NCI-H2227 treated with DMSO at 0.1 percent for 48 hours (cell line): ENCODE results near the gene AIPL1.
"Not testable (repeated sequence)": the region's sequence is repeated elsewhere in the genome, so short reads cannot be mapped to it uniquely, and the experiment has no call there.

Experiments used
- DNase-seq: peaks from one replicate; lab custom pipeline; 2025; lab: John Stamatoyannopoulos, UW

AIPL1 gene, protein sequence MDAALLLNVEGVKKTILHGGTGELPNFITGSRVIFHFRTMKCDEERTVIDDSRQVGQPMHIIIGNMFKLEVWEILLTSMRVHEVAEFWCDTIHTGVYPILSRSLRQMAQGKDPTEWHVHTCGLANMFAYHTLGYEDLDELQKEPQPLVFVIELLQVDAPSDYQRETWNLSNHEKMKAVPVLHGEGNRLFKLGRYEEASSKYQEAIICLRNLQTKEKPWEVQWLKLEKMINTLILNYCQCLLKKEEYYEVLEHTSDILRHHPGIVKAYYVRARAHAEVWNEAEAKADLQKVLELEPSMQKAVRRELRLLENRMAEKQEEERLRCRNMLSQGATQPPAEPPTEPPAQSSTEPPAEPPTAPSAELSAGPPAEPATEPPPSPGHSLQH

DNA sequence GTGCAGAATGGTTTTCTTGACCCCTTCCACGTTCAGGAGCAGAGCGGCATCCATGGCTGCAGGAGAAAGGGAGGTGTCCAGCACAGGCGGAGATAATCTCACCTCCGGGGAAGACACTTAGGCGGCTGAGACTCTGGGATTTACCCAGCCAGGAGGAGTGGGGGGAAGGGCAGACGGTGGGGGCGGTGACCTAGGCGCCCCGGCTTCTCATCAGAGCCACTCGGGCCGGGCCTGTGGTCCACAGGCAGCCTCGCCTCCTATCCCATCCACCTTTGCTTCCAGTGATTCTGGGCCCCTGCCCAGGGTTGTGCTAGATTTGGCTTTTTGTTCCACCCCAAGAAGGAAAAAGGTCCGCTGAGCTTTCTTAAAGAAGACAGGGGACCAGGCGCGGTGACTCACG lies at the start of gene AIPL1:
Gene AIPL1 (minus strand): TSS at position 71 of the 400 bp plus-strand sequence. CDS start 17 bp downstream, at position 54.
- no peak for DNase-seq

DNA sequence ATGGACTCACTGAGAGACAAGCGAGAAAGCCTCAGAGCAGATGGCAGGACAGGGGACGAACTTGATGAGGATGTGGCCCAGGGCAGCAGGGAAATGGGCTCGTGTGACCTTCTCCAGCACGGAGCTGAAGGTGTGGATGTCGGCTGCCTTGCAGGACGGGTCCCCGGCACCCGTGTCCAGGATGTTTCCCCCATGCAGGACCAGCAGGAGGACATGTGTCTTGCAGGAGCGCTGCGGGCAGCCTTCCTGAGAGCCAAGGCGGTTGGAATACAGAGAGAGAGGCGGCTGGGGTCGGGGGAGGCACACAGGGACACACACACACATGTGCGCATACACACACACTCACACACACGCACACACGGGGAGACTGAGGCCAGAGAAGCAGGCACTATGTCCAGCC lies 48.6 kb upstream of the AIPL1 start:
- no peak for DNase-seq

DNA sequence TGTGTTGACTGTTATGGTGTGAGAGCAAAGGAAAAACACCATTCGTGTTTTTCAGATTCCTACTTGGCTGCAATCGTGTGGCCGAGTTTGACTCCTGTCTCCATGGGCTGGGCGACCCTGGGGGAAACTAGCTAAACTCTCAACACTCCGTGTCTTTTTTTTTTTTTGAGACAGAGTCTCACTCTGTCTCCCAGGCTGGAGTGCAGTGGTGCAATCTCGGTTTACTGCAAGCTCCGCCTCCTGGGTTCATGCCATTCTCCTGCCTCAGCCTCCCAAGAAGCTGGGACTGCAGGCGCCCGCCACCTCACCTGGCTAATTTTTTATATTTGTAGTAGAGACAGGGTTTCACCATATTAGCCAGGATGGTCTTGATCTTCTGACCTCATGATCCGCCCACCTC lies 47.9 kb upstream of the AIPL1 start:
- DNase-seq: not testable (repeated sequence)

DNA sequence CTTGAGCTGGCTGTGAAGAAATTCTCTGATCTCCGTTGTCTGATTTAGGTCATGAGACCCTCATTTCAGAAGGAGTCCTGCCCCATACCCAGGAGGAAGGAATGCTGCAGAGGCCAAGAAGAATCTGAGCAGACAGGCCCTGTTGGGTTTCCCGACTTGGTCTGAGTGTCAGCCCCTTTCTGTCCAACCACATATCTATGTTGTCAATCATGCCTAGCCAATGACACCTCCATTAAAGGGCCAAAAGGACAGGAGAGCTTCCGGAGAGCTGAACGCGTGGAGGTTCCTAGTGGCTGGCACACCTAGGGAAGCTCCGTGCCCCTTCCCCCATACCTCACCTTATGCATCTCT lies 47.2 kb upstream of the AIPL1 start:
- DNase-seq: no peak

DNA sequence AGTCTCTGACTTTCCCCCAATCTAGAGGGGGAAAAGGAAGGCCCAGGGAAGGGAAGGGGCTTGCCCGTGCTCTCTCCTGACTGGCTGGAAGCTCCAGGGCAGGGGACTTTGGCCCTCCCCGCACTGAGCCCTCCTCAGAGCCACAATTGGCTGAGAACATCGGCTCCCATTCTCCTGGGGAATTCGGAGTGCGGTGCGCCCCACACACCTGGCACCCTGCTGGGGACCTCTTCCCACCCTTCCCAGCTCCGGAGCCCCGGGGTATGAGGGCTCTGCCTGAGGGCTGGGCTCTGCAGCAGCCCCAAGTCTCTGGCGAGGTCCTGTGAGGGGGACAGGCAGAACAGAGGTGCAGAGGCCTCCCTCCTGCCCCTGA lies 45.4 kb upstream of the AIPL1 start:
- DNase-seq: no peak

DNA sequence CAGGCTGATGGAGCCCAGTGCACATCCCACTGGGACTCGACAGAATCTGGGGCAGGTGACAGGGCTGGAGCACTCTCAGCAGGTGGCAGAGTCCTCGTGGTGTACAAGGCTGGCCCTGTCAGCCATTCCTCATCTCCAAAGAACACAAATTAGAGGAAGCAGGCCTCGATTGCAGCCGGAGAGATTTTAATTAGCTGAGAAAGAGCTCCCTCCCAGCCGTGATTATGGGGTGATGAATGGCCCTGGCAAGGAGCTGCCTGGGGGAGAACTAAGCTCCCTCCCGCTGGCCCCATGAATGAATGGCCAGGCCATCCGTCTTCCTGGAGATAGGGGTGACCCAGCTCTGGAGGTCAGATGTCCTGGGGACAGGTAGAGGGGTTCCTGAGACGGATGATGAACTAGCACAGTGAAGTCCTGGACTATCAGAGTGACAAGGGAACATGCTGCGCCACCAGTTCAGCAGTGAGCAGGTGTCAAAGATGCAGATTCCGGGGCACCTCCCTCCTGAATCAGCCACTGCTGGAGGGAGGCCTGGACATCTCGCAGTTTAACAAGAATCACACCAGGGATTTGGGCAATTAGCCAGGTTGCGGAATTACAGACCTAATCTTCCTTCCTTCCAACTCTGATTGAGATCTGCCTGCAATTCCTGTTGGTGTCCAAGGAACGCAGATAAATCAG lies 44.8 kb upstream of the AIPL1 start:
- no peak for DNase-seq

DNA sequence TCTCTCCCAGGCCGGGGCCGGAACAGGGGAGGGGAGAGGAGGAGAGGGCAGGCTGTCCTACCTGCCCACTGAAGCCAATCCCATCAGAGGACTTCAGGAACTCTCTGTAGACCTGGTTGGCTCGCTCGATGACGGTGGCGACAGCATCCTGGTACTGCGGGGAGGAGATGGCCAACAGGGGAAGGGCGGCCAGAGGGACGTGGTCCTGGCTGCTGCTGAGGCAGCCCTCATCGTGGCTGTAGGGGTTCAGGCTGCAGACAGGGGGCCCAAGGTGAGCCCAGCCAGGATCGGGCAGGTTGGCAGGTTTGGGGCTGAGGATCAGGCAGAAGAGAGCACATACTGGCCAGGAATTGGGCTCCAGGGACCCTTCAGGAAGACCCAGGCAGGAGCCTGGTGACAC lies 43.6 kb upstream of the AIPL1 start:
- no peak for DNase-seq

DNA sequence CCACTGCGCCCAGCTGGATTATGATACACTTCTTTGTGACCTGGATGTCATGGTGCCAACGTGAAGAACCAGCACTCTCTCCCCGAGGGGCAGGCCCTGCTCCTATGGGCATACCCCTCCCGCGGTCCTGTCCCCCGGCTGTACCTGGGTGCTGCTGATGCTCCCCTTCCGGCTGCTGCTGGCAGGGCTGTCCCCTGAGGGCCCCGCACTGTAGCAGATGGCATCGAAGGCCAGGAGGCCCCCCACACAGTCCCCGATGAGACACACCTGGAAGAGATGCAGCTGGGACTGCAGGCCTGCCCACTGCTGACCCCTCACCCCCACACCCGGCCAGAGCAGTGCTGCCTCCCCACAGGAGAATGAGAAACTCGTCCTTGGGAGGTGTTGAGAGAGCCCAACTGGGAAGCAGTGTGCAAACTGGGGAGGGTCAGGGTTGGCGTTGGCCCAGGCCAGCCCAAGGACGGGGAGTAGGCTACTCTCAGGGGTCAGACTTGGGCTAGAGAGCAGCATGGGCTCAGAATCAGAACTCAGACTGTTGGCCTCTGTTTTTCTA lies 43.0 kb upstream of the AIPL1 start:
- DNase-seq: no peak

DNA sequence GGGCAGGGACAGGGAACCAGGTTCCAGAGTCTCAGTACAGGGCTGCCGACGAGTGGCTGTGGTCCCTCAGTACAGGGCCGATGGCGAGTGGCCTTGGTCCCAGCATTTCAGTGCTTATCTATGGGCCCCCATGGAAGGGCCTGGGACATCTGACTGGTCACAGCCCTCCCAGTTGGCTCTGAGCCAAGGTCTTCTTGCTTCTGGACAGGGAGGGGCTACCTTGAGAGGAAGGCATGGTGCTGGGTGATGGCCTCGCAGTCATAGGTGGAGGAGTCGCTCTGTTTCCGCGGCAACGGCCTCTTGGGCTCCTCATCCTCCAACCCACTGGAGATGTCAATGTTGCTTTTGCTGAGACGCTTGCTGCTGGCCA lies 41.9 kb upstream of the AIPL1 start:
- DNase-seq: no peak

DNA sequence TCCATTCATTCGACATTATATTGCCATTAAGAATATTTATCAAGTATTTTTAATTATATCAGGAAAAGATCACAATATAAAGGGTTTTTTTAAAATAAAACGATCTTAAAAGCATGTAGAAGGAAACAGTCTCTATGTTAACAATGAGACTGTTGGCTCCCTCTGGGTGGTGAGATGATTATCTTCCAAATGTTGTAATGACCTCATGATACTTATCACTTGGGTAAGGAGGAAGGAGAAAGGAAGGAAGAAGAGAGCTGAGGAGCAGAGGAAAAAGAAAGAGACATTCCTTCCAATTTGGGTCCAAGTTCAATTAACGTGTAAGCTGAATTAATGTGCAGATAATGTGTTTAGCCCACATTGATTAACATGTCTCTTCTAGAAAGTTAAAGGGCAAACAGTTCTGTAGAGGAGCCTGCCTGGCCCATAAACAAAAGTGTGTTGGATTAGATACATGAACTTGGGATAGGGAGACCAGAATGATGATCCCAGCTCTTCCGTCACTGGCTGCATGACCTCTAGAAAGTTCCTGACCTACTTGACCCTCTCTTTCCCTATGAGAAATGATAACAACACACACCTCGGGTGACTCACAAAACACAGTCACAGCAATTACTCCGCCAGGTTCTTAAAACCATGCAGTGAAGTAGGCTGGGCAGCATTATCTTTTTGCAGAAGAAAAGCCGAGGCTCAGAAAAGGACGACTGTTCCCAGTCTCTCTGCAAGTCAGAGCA lies 41.3 kb upstream of the AIPL1 start:
- DNase-seq: no peak

DNA sequence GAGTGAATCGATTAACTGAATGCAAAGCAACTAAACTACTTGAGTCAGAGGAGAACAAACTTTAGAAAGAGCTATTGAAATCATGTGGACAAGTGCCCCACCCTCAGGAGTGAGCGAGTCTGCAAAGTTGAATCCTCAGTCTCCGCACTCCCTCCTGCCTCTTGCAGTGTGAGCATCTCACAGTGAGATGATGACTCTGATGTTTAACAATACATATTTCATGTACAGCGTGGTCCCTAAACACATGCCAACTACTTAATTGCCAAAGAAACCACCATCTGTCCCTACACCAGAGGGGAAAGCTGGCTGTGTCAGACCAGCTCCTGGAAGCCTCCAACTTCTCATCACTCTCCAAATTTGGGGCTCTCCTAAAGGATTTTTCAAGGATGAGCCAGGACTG lies 40.5 kb upstream of the AIPL1 start:
- no peak for DNase-seq

DNA sequence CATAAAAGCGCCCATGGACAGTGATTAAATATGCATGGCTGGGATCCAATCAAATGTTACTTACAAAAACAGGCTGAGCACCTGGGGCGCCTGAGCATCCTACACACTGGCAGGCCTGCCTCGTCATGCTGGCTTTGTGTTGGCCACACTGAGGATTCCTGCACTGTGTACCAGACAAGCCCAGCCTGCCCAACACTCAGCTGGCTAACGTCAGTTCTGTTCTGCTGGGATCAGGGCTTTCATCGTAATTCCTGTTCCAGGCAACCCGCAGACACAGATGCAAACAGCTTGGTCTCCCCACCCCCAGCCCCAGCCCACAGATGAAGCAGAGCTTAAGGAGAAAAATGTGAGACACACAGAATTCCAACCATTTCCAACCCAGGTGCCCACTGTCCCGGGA lies 40.0 kb upstream of the AIPL1 start:
- DNase-seq: no peak

DNA sequence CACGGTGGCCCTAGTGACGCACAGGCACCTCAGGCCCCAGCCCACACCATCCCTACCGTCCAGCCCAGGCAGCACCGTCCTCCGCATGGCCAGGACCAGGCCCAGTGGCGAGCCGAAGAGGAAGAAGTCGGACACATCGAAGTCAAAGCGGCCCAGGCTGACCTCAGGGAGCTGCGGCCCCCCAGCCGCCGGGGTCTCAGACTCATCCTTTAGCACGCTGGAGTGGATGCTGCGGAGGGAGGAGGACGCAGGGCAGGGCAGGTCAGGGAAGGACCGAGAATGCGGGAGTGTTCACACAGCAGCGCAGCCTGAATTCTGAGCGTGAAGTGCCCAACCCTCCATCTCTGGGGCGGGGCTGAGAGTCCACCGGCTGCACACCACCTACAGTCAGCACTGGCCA lies 39.5 kb upstream of the AIPL1 start:
- no peak for DNase-seq

DNA sequence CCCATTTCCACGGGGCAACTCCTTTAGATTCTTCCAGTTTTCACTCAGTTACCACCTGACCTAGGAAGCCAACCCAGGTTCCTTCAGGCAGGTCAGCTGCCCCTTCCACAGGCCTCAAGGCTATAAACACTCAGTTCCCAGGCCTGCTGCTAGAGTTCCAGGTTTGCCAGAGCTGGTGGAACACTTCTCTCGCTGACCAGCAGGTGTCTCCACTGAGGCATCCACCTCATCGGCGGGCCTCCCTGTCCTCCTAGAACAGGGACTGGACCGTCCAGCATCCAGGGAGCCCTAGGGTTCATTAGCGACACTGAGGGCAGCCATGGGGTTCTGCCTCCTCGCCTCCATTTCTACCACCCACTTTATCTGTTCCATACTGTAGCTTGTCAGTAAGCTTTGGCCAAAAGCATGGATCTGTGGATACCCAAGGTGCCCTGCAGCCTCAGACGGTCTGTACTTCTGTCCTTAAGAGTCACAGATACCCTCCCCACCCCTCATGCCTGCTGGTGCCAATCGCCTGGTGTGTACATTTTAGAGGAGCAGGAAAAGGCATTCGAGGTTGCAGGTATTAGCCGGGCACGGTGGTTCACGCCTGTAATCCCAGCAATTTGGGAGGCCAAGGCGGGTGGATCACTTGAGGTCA lies 38.3 kb upstream of the AIPL1 start:
- peak; percentile 5 for DNase-seq

DNA sequence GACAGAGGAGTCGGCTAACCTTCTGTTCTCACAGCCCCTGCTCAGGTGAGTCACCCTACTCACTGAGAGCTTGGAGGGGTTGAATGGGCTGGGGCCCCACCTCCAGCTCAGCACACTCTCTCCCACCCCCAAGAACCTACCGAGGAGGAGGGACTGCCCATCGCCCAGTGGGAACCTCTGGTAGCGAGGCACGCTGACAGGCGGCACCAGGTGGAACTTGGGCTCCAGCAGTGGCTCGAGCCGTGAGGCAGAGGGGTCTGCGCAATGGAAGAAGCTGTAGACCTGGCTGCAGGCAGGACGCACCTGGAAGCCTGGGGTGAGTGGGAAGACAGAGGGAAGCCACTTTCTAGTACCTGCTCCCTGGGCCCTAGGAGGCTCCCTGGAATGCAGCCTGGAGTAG lies 37.6 kb upstream of the AIPL1 start:
- no peak for DNase-seq

DNA sequence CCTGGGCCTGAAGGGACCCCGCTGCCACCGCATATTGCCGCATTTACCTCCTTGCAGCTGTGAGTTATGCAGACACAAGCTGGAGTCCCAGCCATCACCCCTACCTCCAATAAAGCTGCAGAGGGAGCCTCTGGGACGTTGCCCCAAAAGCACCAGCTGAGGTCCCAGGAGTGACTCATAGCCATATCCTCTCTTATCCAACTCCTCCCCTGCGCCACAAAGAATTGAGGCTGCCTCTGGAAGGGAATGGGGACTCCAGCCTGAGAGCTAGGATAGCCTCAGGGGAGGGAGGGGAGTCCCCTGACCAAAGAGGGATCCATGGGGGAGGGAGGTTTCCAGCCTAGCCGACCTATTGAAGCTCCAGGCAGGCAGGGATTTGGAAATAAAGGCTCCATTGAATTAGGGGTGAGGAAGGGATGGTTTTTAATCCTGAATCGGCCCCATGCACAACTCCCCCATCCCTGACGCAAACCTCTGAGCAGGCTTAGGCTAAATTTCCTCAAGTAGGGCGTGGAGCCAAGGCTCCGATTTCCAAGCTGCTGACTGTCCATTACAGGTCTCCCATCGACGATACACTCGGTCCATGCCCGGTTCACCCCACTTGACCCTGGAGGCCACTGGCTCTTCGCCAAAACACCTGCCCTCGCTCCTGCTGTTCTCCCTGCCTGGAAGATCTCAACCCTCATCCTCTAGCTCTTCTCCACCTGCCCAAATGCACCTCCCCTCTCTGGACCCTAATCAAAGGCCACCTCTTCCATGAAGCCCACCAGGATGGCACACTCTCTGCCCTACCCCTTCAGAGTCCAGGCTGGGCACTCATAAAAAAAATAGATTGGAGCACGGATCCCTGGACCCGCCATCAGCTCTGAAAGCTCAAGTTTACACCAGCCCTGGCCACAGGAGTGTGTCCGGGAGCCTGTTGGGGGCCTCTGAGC lies 36.9 kb upstream of the AIPL1 start:
- DNase-seq: no peak

DNA sequence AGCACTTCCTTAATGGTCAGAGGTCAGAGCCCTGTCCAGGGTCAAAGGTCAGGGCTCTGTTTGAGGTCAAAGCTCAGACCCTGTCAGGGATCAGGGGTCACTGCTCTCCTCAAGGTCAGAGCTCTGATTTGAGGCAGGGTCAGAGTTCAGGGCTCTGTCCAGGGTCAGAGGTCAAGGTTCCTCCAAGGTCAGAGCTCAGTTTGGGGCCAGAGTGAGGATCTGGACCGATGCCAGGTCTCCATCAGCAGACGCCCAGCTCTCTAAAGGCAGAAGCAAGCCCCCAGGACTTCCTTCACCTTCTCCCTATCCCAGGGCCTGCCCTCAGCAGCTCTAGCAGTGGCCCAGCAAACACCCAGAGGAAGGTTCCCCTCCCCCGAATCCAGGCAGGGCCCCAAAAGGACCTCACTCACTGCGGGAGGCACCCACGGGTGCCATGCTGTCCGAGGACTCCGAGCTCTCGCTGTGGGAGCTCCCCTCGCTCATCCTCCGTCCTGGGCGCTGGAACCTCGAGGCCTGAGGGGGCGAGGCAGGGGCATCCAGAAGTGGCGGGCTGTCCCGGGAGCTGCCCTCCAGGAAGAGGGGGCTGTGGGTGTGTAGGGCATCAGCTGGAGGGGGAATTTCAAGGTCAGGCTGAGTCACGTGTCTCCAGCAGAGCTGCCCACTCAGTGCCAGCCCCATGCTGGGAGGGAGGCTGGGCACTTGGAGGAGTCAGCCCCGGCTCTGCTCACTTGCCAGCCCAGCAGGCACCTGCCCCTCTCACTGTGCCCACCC lies 36.0 kb upstream of the AIPL1 start:
- DNase-seq: no peak

DNA sequence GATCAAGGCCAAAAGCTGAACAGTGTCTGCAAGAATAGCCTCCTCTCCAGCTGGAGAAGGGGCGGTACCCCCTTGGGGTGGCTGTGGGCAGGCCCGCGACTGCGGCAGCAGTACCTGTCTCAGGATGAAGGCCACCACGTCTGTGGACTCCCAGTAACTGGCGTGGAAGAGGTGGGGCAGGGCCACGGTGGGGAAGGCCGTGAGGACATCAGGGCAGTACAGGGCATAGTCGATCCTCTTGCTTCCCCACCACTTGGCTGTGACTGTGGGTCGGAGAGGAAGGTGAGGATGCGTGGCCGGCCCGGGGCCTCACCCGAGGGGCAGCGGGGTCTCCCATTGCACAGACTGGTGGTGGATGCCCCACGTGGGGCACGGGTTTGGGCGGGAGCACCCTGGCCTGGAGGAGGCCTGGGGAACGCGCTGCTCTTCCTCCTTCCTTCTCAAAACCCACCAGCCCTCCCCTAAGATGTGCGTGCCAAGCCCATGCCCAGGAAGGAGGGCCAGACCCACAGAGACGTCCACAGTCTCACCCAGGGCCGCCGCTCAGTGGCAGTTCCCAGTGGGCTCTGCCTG lies 35.3 kb upstream of the AIPL1 start:
- DNase-seq: no peak

DNA sequence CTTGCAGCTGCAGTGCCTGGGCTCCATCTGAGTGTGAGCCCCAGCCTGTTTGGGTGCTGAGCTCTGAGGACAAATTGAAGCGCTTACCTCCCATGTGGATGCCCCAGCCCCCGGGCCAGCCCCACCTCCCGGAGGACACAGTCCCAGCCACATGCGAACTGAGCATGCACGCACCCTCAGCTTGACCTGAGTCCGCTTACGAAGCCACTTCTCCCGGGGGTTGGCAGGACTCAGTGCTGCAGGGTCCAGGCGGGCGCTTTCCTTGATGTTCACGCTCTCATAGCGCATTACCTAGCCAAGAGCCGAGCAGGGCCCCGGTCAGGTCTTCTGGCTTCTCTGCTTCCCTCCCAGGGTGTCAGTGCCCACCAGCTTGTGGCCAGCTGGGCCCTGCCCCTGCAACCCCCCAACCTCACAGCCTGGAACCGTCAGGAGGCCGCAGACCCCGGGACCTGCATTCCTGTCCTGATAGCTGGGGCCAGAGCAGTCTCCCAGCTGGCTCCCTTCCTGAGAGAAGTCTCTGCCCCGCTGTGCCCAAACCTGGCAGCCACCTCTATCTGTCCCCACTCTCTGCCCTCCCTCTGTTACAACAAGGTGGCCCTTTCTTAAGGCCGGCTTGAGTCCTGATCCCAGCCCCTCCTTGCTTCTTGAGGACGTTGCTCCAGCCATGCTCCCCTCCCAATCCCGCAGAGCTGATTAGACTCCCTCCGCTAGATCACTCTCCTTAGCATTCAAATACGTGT lies 33.3 kb upstream of the AIPL1 start:
- no peak for DNase-seq
